HG03571 (cell line): ENCODE results near the gene PKHD1.

Experiments
- ATAC-seq: cut with Tn5 transposase; IDR thresholded peaks from one replicate; pipeline ENCODE4 v1.9.1; 2021; ENCODE audit not compliant: unreplicated experiment

Gene PKHD1

GRCh38 chr6:51633424-51633823 lies 454.0 kb downstream of the PKHD1 start:
- no peak for ATAC-seq

GRCh38 chr6:51630011-51630410 lies 457.4 kb downstream of the PKHD1 start:
- no peak for ATAC-seq

- ATAC-seq: no peak
Observed at GRCh38 chr6:51626391-51626790, 461.0 kb downstream of the PKHD1 start.

- ATAC-seq: no peak
Observed at GRCh38 chr6:51625566-51625965, 461.8 kb downstream of the PKHD1 start.

- ATAC-seq: no peak
Observed at GRCh38 chr6:51620971-51621370, 466.4 kb downstream of the PKHD1 start.

- ATAC-seq: no peak
Observed at GRCh38 chr6:51619042-51619799, 468.2 kb downstream of the PKHD1 start.

- ATAC-seq: peak; percentile 56
Observed at GRCh38 chr6:51618563-51618962, 468.9 kb downstream of the PKHD1 start.

- no peak for ATAC-seq
Observed at GRCh38 chr6:51617751-51618150, 469.7 kb downstream of the PKHD1 start.

- ATAC-seq: no peak
Observed at GRCh38 chr6:51616243-51616642, 471.2 kb downstream of the PKHD1 start.

- ATAC-seq: no peak
Observed at GRCh38 chr6:51614725-51615124, 472.7 kb downstream of the PKHD1 start.

- ATAC-seq: no peak
Observed at GRCh38 chr6:51613558-51613957, 473.9 kb downstream of the PKHD1 start.

- no peak for ATAC-seq
Observed at GRCh38 chr6:51608932-51609331, 478.5 kb downstream of the PKHD1 start.

- ATAC-seq: no peak
Observed at GRCh38 chr6:51608383-51608782, 479.0 kb downstream of the PKHD1 start.

- ATAC-seq: no peak
Observed at GRCh38 chr6:51600514-51600913, 486.9 kb downstream of the PKHD1 start.

- ATAC-seq: no peak
Observed at GRCh38 chr6:51598171-51598570, 489.2 kb downstream of the PKHD1 start.

- no peak for ATAC-seq
Observed at GRCh38 chr6:51594981-51595380, 492.4 kb downstream of the PKHD1 start.

- no peak for ATAC-seq
Observed at GRCh38 chr6:51585264-51585663, 502.1 kb downstream of the PKHD1 start.

GRCh38 chr6:51584163-51584562 lies 503.2 kb downstream of the PKHD1 start:
- no peak for ATAC-seq

- no peak for ATAC-seq
Observed at GRCh38 chr6:51578994-51579393, 508.4 kb downstream of the PKHD1 start.

GRCh38 chr6:51578362-51578761 lies 509.1 kb downstream of the PKHD1 start:
- ATAC-seq: no peak

- ATAC-seq: no peak
Observed at GRCh38 chr6:51574040-51574439, 513.4 kb downstream of the PKHD1 start.

- no peak for ATAC-seq
Observed at GRCh38 chr6:51571168-51571567, 516.2 kb downstream of the PKHD1 start.
